Measurements from ENCODE around the gene HSPBAP1.
"Not testable (repeated sequence)": the region's sequence is repeated elsewhere in the genome, so short reads cannot be mapped to it uniquely, and the experiment has no call there.

HSPBAP1 gene

DNA sequence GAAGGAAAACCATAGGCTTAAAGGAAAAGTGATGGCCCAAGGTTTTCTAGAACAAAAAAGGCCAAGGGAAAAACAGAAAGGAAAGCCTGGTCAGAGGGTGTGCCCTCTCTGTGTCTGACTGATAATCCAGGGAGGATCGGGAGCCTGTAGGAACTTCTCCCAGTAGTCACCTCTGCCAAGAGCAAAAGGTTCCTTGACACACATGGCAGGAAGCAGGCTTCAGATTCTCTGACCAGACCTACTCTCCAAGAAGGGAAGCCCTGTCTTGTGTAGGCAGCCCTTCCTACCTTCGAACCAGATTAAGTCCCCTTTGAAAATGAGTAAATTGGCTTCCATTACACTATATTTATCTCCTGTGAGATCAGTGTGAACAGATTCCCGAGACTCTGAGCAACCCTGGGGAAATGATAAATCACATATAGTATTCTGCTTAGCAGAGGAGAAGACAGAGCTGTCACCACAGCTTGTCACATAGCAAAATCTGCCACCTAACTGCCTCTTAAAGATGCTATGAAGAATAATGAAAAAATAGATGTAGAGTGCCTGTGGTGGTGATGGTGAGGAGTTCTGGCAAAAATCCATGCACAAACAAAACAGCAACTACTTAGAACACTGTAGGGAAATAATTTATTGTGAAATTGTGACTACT, 74.2 kb downstream of the HSPBAP1 start:
- no peak for DNase-seq (ENCODE audit: extremely low spot score)
- CTCF ChIA-PET = interaction anchor here (1.4 kb wide), 1 partner anchor 36 kb away, joined by 3 read pairs; no protein-coding TSS in a partner anchor

DNA sequence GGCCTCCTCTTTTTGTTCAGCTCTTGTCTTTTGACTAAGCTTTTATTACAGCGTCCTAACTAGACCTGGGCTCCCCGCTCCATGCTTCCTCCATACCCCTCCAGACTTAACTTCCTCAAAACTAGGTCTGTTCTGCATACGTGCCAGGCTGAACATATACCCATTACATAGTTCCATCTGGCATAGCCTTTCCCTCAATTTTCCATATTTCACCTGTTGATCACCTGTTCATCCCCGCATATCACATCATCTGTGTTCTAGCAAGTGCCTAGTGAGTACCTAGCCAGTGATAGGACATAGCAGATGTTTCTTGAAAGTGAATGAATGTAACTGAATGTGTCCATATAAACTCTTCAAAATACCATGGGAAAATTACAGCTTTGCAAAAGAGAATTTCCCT, 77.0 kb downstream of the HSPBAP1 start:
- no peak for DNase-seq (ENCODE audit: extremely low spot score)
- TF ChIP-seq, protein P1, sequence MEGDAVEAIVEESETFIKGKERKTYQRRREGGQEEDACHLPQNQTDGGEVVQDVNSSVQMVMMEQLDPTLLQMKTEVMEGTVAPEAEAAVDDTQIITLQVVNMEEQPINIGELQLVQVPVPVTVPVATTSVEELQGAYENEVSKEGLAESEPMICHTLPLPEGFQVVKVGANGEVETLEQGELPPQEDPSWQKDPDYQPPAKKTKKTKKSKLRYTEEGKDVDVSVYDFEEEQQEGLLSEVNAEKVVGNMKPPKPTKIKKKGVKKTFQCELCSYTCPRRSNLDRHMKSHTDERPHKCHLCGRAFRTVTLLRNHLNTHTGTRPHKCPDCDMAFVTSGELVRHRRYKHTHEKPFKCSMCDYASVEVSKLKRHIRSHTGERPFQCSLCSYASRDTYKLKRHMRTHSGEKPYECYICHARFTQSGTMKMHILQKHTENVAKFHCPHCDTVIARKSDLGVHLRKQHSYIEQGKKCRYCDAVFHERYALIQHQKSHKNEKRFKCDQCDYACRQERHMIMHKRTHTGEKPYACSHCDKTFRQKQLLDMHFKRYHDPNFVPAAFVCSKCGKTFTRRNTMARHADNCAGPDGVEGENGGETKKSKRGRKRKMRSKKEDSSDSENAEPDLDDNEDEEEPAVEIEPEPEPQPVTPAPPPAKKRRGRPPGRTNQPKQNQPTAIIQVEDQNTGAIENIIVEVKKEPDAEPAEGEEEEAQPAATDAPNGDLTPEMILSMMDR (IDR thresholded peaks at IDR 0.05; ENCODE audit: control extremely low read depth, extremely low read depth, low read depth, missing control alignments) = no peak
- POLR2A ChIA-PET = no interaction called here
- CTCF ChIA-PET = interaction anchor here (1.0 to 2.4 kb wide), 5 partner anchors 15 to 152 kb away, joined by 3 to 7 read pairs (median 4); no protein-coding TSS in a partner anchor

More for the DNA sequence above, 74.2 kb downstream of the HSPBAP1 start:
- TF ChIP-seq, protein P1 (IDR thresholded peaks at IDR 0.05; ENCODE audit: control extremely low read depth, extremely low read depth, low read depth, missing control alignments) = no peak
- POLR2A ChIA-PET = no interaction called here

- ChIA-PET CTCF (interaction anchor here (0.9 to 1.4 kb wide), 2 partner anchors 19 to 155 kb away, joined by 3 read pairs; no protein-coding TSS in a partner anchor), POLR2A (no interaction called here)
- DNase-seq (ENCODE audit: extremely low spot score) = no peak
- TF ChIP-seq, protein P1 (IDR thresholded peaks at IDR 0.05; ENCODE audit: control extremely low read depth, extremely low read depth, low read depth, missing control alignments) = no peak
Measured at GRCh38 chr3:122714273-122714672, 79.4 kb downstream of the HSPBAP1 start.

GRCh38 chr3:122710616-122711251, 82.9 kb downstream of the HSPBAP1 start:
- DNase-seq (ENCODE audit: extremely low spot score); POLR2A ChIA-PET: not testable (repeated sequence)
- CTCF ChIA-PET = interaction anchor here (1.2 to 1.3 kb wide), 2 partner anchors 10 to 15 kb away, joined by 4 to 5 read pairs; no protein-coding TSS in a partner anchor

- POLR2A ChIA-PET = no interaction called here
- TF ChIP-seq, protein P1 (IDR thresholded peaks at IDR 0.05; ENCODE audit: control extremely low read depth, extremely low read depth, low read depth, missing control alignments) = no peak
- CTCF ChIA-PET = interaction anchor here (0.7 to 1.8 kb wide), 2 partner anchors 9 to 26 kb away, joined by 3 to 6 read pairs; no protein-coding TSS in a partner anchor
- DNase-seq (ENCODE audit: extremely low spot score) = no peak
Measured at GRCh38 chr3:122705379-122705778, 88.3 kb downstream of the HSPBAP1 start.

DNA sequence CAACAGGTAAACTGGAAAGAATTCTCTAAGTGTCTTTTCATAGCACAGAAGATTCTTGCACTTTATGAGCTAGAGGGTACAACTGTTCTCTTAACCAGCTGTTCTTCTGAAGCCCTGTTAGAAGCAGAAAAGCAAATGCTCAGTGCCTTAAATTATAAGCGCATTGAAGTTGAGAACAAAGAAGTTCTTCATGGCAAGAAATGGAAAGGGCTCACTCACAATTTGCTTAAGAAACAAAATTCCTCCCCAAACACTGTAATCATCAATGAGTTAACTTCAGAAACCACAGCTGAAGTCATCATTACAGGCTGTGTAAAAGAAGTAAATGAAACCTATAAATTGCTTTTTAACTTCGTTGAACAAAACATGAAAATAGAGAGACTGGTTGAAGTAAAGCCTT, 93.4 kb downstream of the HSPBAP1 start:
- ChIA-PET CTCF (interaction anchor here (0.7 to 2.5 kb wide), 2 partner anchors 17 to 1124 kb away, joined by 3 to 7 read pairs; no protein-coding TSS in a partner anchor), POLR2A (no interaction called here)
- no peak for DNase-seq (ENCODE audit: extremely low spot score)
- TF ChIP-seq, protein P1 (IDR thresholded peaks at IDR 0.05; ENCODE audit: control extremely low read depth, extremely low read depth, low read depth, missing control alignments) = no peak
